Measurements from ENCODE around the gene HGFAC. TPM values are rescaled to one million over a fixed set of nuclear protein-coding genes. Genes with fewer than 3 reads are reported as not detected.

HGFAC gene
- total RNA-seq, 8 experiments from 2014 or later: 0.42 to 2.5 (median 1.8) TPM; not detected in 2

- Histone ChIP-seq H3K27ac (no peak overlapping the region), H3K4me1 (replicated peaks in 1 of 2) (peaks cover 13 to 30% of the 10 kb centered on the region in 2 donors), H3K4me3 (no peak overlapping the region)
- in situ Hi-C loops (cut with MboI; ENCODE audit: low pct_unique_long_range_greater_than_20kb in 2 of 9, low sequenced_read_pairs in 9 of 9, unreplicated experiment in 9 of 9): no loop called here
- peak in 2 of 8 experiments; percentile 10 to 21 for ATAC-seq (replicated peaks in 6 of 8)
- 28 to 80% (median 65%) methylated on average over 1 to 7 of the region's 24 CpGs; no CpG with 5 or more reads in 7 of the 10 experiments for WGBS, 10 experiments
These were observed 56.0 kb downstream of the HGFAC start for GRCh38 chr4:3497523-3498389.

GRCh38 chr4:3498407-3498806 lies 56.6 kb downstream of the HGFAC start:
- no peak overlapping the region for H3K27ac ChIP-seq
- 80 to 100% (median 100%) methylated on average over 1 to 2 of the region's 11 CpGs; no CpG with 5 or more reads in 7 of the 10 experiments for WGBS, 10 experiments
- H3K4me1 ChIP-seq (replicated peaks in 1 of 2): peaks cover 13 to 27% of the 10 kb centered on the region in 2 donors
- no peak for ATAC-seq (replicated peaks in 6 of 8)
- in situ Hi-C loops (cut with MboI; ENCODE audit: low pct_unique_long_range_greater_than_20kb in 2 of 9, low sequenced_read_pairs in 9 of 9, unreplicated experiment in 9 of 9): no loop called here
- no peak overlapping the region for H3K4me3 ChIP-seq

Other genes starting within 250 kb of the HGFAC start
- gene MSANTD1, start 192.8 kb upstream of the HGFAC start, total RNA-seq: 1 to 10 TPM in 5 of 8 experiments, under 1 TPM in 3; 0.76 to 2.1 (median 1.2) TPM
- gene RGS12, start 148.9 kb upstream of the HGFAC start, total RNA-seq: 10 to 100 TPM; 11.8 to 38.3 (median 26.2) TPM
- 1 to 10 TPM in 3 of 8 experiments, under 1 TPM in 5; 0.27 to 2.0 (median 0.62) TPM for gene DOK7, start 21.3 kb downstream of the HGFAC start, total RNA-seq
- 100 to 1,000 TPM in 4 of 8 experiments, 10 to 100 TPM in 4; 49.8 to 389 (median 96.9) TPM for gene LRPAP1, start 90.5 kb downstream of the HGFAC start, total RNA-seq

Data from motor neuron (in vitro differentiated cells).